Breast epithelium (tissue), 4 donors: ENCODE measurements around the gene OBP2A. TPM values are rescaled to one million over a fixed set of nuclear protein-coding genes. Genes with fewer than 3 reads are reported as not detected.
A peak's percentile ranks its signal among the peaks of the same experiment; 100 is the strongest.
"Not testable (repeated sequence)": the region's sequence is repeated elsewhere in the genome, so short reads cannot be mapped to it uniquely, and the experiment has no call there.

Experiments
- DNase-seq, 2 donors: peaks; one replicate each; pipeline ENCODE4 v3.0.0-alpha.2; 2019; ENCODE audit warnings: low spot score in 2 of 2
- H3K27ac ChIP-seq, 2 donors: fragments of 200-600 bp; sonication (generic) in 1 of 2; one replicate each; pipeline ENCODE4 v1.5.1; 2016 to 2019; ENCODE audit warnings: mild to moderate bottlenecking in 1 of 2
- H3K27me3 ChIP-seq, 2 donors: fragments of 200-600 bp; sonication (generic) in 1 of 2; one replicate each; pipeline versions ENCODE4 v1.5.1 to v1.6.0; 2017 to 2019; ENCODE audit warnings: control low read depth in 1 of 2, mild to moderate bottlenecking in 1 of 2
- H3K36me3 ChIP-seq: fragments of 200-600 bp; one replicate; pipeline ENCODE4 v1.5.1; 2019
- H3K4me1 ChIP-seq, 2 donors: fragments of 200-600 bp; sonication (generic); one replicate each; pipeline ENCODE4 v1.5.1; 2016 to 2019; ENCODE audit warnings: control low read depth in 1 of 2
- H3K4me3 ChIP-seq, 3 donors: fragments of 200-600 bp; sonication (generic); 1 replicate in 2 of 3; 2 replicates in 1 of 3; pipeline ENCODE4 v1.5.1; 2016 to 2019; ENCODE audit warnings: mild to moderate bottlenecking in 3 of 3, moderate library complexity in 2 of 3
- H3K9me3 ChIP-seq, 2 donors: fragments of 200-600 bp; sonication (generic) in 1 of 2; one replicate each; pipeline ENCODE4 v1.5.1; 2016 to 2019; ENCODE audit warnings: control low read depth in 1 of 2
- POLR2A ChIP-seq: fragments of 450-650 bp; IDR thresholded peaks from one replicate; pipeline ENCODE4 v1.6.1; 2016; ENCODE audit warnings: antibody characterized with exemption, mild to moderate bottlenecking, moderate library complexity
- POLR2AphosphoS5 ChIP-seq, 3 donors: sonication (generic); formaldehyde crosslinking; IDR thresholded peaks; one replicate each; pipeline ENCODE4 v1.6.1; 2017; ENCODE audit warnings: antibody characterized with exemption in 3 of 3
- intact Hi-C: fragments of 100-400 bp; cut with DNase I; formaldehyde crosslinking; loops from one replicate; pipeline ENCODE4 v1.15.1; 2023; ENCODE audit warnings: low total_unique reads
- total RNA-seq, 3 donors: library from RNA; depleted of rRNA; stranded (reverse); fragments of >200 nt; gene quantifications; one replicate each; pipeline ENCODE4 v1.1.0, GENCODE V29; 2016
- TF ChIP-seq, protein P1 (sequence below), 3 donors: fragments of 450-650 bp; IDR thresholded peaks; one replicate each; pipeline ENCODE4 v1.5.1; 2016 to 2017; ENCODE audit warnings: antibody characterized with exemption in 3 of 3, mild to moderate bottlenecking in 3 of 3, moderate library complexity in 3 of 3

OBP2A gene
- total RNA-seq, 3 donors from 2014 or later = not detected

DNA sequence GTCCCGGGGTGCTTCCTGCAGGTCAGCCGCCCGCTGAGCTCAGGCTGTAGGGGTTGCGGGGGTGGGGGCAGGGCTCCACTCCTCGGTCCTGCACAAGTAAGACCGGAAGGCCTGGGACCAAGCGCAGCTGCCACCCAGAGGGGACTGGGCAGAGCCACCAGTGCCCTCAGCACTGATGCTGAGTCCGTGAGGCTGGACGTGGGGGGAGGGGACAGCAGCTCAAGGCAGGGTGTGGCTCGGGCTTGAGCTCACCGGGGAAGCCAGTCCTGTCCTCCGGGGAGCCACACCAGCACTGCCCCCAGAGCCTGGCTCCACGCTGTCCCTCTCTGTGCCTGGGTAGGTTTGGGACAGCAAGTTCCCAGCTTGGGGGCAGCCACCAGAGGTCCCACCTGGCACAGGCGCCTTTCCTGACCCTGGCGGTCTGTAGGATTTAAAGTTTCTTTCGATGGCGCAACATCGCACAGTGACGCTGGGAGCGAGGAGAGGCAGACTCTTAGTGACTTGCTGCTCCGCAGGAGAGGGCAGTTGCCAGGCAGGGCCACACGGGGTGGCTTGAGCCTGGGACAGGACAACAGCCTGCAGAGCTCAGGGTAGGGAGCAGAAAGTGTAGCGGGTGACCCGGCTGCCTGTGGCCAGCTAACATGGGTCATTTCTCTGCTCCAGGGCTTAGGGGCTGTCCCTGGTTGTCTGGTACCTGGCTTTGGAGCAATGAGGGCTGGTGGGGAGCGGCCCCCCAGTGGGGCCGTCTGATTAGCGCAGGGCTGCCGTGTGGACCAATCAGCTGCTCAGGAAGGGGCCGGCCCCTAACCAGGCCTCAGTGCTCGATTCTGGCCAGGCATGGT lies 19.0 kb upstream of the OBP2A start:
- Histone ChIP-seq H3K4me3 (no peak overlapping the region), H3K36me3 (no peaks in the 10 kb centered on the region), H3K9me3 (no peaks in the 10 kb centered on the region), H3K27ac (no peak overlapping the region), H3K4me1 (no peaks in the 10 kb centered on the region), H3K27me3 (peaks cover 0 to 34% of the 10 kb centered on the region in 2 donors)
- intact Hi-C loops = loop anchor here (5.0 kb wide), 1 partner anchor 215 kb away; no protein-coding TSS in a partner anchor
- no peak for TF ChIP-seq POLR2AphosphoS5 (IDR thresholded peaks at IDR 0.05)
- TF ChIP-seq, protein P1, sequence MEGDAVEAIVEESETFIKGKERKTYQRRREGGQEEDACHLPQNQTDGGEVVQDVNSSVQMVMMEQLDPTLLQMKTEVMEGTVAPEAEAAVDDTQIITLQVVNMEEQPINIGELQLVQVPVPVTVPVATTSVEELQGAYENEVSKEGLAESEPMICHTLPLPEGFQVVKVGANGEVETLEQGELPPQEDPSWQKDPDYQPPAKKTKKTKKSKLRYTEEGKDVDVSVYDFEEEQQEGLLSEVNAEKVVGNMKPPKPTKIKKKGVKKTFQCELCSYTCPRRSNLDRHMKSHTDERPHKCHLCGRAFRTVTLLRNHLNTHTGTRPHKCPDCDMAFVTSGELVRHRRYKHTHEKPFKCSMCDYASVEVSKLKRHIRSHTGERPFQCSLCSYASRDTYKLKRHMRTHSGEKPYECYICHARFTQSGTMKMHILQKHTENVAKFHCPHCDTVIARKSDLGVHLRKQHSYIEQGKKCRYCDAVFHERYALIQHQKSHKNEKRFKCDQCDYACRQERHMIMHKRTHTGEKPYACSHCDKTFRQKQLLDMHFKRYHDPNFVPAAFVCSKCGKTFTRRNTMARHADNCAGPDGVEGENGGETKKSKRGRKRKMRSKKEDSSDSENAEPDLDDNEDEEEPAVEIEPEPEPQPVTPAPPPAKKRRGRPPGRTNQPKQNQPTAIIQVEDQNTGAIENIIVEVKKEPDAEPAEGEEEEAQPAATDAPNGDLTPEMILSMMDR (IDR thresholded peaks at IDR 0.05) = no peak
- no peak for TF ChIP-seq POLR2A
- DNase-seq = peak in 1 of 2 donors; percentile 48

DNA sequence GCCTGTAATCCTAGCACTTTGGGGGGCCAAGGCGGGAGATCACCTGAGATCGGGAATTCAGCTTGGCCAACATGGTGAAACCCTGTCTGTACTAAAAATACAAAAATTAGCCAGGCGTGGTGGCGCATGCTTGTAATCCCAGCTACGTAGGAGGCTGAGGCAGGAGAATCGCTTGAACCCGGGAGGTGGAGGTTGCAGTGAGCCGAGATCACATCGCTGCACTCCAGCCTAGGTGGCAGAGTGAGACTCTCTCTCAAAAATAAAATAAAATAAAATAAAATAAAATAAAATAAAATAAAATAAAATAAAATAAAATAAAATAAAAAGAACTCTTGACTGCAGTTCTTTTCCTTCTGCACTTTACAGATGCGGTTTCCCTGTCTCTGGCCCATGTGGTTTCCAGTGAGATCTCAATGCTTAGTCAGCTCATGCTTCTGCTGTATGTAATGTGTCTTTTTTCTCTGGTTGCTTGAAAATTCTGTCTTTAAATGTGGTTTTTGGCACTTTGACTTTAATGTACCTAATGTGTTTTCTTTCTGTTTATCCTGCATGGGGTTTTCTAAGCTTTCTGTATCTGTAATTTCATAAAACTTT lies 17.0 kb upstream of the OBP2A start:
- H3K4me1 ChIP-seq, DNase-seq, H3K4me3 ChIP-seq, H3K27ac ChIP-seq, H3K9me3 ChIP-seq, H3K36me3 ChIP-seq: not testable (repeated sequence)
- H3K27me3 ChIP-seq = peaks cover 0 to 26% of the 10 kb centered on the region in 2 donors
- intact Hi-C loops = loop anchor here (5.0 kb wide), 1 partner anchor 217 kb away; no protein-coding TSS in a partner anchor

DNA sequence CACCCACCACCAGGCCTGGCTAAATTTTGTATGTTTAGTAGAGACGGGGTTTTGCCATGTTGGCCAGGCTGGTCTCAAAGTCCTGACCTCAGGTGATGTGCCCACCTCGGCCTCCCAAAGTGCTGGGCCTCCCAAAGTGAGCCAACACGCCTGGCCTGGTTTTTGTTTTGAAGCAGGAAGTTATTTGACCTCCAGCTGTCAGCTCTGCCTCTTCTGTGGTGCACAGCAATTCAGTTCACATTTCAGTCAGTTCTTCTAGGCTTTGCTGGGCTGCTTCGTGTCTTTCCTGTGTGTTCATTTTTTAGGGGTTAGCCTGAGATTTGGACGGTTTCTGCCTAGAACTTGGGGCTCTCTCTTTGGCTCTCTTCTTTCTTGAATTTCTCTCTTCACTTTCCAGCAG lies 15.8 kb upstream of the OBP2A start:
- no peak overlapping the region for H3K27ac ChIP-seq
- H3K36me3 ChIP-seq = no peaks in the 10 kb centered on the region
- no peak for TF ChIP-seq POLR2A
- TF ChIP-seq POLR2AphosphoS5 (IDR thresholded peaks at IDR 0.05) = no peak
- TF ChIP-seq, protein P1 (IDR thresholded peaks at IDR 0.05) = no peak
- no peaks in the 10 kb centered on the region for H3K4me1 ChIP-seq
- peaks cover 0 to 16% of the 10 kb centered on the region in 2 donors for H3K27me3 ChIP-seq
- intact Hi-C loops = no loop called here
- H3K9me3 ChIP-seq = no peaks in the 10 kb centered on the region
- no peak overlapping the region for H3K4me3 ChIP-seq
- DNase-seq = no peak

DNA sequence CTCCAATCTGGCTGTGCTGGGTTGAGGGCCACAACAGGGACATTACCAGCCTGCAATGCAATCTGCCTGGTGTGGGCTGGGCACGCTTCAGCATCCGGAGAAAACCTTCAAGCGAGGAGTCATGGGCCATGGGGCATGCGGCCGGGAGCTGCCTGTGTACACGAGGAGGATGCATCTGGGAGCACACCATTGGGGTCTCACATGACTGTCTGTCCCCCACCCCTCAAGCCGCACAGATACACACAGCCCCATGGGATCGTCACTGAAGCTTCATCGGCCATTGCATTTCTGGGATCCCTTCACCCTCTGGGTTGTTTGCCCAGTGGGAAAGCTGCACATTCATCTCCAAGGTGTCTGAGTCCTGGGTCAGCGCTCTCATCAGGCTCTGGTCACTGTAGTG lies 14.8 kb upstream of the OBP2A start:
- no peak for DNase-seq
- peaks cover 0 to 11% of the 10 kb centered on the region in 2 donors for H3K27me3 ChIP-seq
- no peaks in the 10 kb centered on the region for H3K4me1 ChIP-seq
- no peaks in the 10 kb centered on the region for H3K9me3 ChIP-seq
- no peak for TF ChIP-seq POLR2A
- TF ChIP-seq, protein P1 (IDR thresholded peaks at IDR 0.05) = no peak
- no peak for TF ChIP-seq POLR2AphosphoS5 (IDR thresholded peaks at IDR 0.05)
- H3K36me3 ChIP-seq = no peaks in the 10 kb centered on the region
- intact Hi-C loops = no loop called here
- H3K4me3 ChIP-seq = no peak overlapping the region
- H3K27ac ChIP-seq = no peak overlapping the region

DNA sequence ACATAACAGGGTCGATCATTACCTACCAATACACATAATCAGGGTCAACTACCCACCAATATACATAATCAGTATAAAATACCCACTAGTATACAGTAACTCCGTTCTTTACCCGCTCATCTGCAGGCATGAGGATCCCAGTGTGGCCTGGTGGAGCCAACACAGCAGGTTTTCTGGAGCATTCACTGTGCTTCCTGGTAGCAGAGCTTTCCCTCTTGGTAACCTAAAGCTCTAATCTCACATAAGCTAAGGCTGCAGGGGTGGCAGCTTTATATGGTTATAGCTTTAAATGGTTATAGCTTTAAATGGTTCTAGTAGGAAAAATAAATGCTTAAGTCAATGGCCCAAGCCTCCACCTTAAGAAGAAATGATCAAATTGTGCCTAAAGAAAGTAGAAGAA lies 12.8 kb upstream of the OBP2A start:
- Histone ChIP-seq H3K4me3 (no peak overlapping the region), H3K27me3 (peaks cover 0 to 11% of the 10 kb centered on the region in 2 donors), H3K36me3 (no peaks in the 10 kb centered on the region), H3K9me3 (no peaks in the 10 kb centered on the region), H3K27ac (no peak overlapping the region), H3K4me1 (no peaks in the 10 kb centered on the region)
- no peak for DNase-seq
- no peak for TF ChIP-seq POLR2A
- TF ChIP-seq, protein P1 (IDR thresholded peaks at IDR 0.05) = no peak
- TF ChIP-seq POLR2AphosphoS5 (IDR thresholded peaks at IDR 0.05) = no peak
- intact Hi-C loops = no loop called here
